Activated T-cell treated with anti-CD3 and anti-CD28 coated beads, Interleukin-2, amount 50 U/mL, for 24 hours (primary cell): ENCODE measurements around the gene KCNH2.
"Not testable (repeated sequence)": the region's sequence is repeated elsewhere in the genome, so short reads cannot be mapped to it uniquely, and the experiment has no call there.

Source experiments
- DNase-seq: peaks from one replicate; pipeline ENCODE4 v3.0.0-alpha.2; 2020
- H3K27ac Mint-ChIP-seq: 2 replicates; pipeline ENCODE4 v1.8.0; 2020; ENCODE audit warnings: mild to moderate bottlenecking, mixed read lengths
- H3K27me3 Mint-ChIP-seq: 2 replicates; pipeline ENCODE4 v1.8.0; 2020; ENCODE audit warnings: mixed read lengths
- H3K36me3 Mint-ChIP-seq: 2 replicates; pipeline ENCODE4 v1.8.0; 2020; ENCODE audit warnings: low read depth, mixed read lengths
- H3K4me1 Mint-ChIP-seq: 2 replicates; pipeline ENCODE4 v1.8.0; 2020; ENCODE audit warnings: low read depth, mixed read lengths
- H3K4me3 Mint-ChIP-seq: 2 replicates; pipeline ENCODE4 v1.8.0; 2020; ENCODE audit warnings: mild to moderate bottlenecking, moderate library complexity, mixed read lengths
- H3K9me3 Mint-ChIP-seq: 2 replicates; pipeline ENCODE4 v1.8.0; 2020; ENCODE audit warnings: mixed read lengths

KCNH2 gene

DNA sequence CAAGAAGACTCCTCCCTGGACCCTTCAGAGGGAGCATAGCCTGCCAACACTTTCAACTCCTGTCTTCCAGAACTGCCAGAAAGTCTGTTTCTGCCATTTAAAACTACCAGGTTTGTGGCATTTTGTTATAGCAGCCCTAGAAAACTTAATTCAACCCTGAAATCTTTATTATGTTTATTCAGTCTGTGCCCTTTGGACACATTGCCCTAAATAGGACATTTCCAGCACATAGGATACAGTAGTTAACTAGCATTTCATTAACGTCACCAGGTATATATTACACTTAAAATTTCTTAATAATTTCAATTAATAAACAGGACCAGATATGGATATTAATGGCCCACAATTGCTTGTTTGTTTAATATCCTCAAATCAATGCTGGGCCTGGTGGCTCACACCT lies 54.3 kb downstream of the KCNH2 start:
- no peak overlapping the region for H3K27ac Mint-ChIP-seq
- H3K9me3 Mint-ChIP-seq: no peaks in the 10 kb centered on the region
- no peak for DNase-seq
- H3K4me3 Mint-ChIP-seq: no peak overlapping the region
- H3K36me3 Mint-ChIP-seq: no peaks in the 10 kb centered on the region
- peaks cover 19% of the 10 kb centered on the region for H3K4me1 Mint-ChIP-seq
- H3K27me3 Mint-ChIP-seq: peaks cover 9% of the 10 kb centered on the region

DNA sequence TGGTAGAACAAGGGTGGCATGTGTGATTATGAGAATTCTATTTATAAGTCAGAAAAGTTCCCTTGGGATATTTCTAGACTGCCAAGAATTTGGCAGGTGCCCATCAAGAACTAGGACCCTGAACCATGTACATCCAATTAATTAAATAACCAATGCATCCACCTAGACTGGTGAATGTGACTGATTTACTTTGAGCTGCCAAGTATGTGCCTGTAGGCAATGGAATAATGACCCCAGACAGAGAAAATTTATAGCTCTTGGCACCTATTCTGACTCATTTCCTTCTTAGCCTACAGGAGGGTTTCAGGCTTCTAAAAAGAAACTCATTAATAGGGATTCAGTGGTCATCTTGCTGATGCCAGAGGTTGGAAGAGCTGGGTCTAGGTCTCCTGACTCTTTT lies 54.9 kb downstream of the KCNH2 start:
- H3K36me3 Mint-ChIP-seq: no peaks in the 10 kb centered on the region
- H3K4me3 Mint-ChIP-seq: no peak overlapping the region
- H3K27me3 Mint-ChIP-seq: peaks cover 10% of the 10 kb centered on the region
- peaks cover 19% of the 10 kb centered on the region for H3K4me1 Mint-ChIP-seq
- no peak overlapping the region for H3K27ac Mint-ChIP-seq
- H3K9me3 Mint-ChIP-seq: no peaks in the 10 kb centered on the region
- DNase-seq: no peak

GRCh38 chr7:150919160-150919559 lies 59.0 kb downstream of the KCNH2 start:
- DNase-seq: no peak
- Mint-ChIP-seq H3K4me3 (no peak overlapping the region), H3K27me3 (peaks cover 10% of the 10 kb centered on the region), H3K27ac (no peak overlapping the region), H3K9me3 (no peaks in the 10 kb centered on the region), H3K36me3 (no peaks in the 10 kb centered on the region), H3K4me1 (peaks cover 11% of the 10 kb centered on the region)

DNA sequence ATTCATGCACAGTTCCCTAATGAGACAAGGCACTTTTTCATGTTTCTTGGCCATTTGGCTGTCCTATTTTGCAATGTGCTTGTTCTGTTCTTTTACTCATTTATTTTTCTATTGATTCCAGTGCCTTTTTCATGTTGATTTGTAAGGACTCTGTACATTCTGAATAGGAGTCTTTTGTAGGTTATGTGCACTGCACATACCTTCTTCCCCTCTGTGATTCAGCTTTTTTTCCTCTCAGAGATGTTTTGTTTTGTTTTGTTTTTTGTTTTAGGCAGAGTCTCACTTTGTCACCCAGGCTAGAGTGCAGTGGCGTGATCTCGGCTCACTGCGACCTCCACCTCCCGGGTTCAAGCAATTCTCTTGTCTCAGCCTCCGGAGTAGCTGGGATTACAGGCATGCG lies 59.7 kb downstream of the KCNH2 start:
- Mint-ChIP-seq H3K36me3 (no peaks in the 10 kb centered on the region), H3K4me1 (peaks cover 6% of the 10 kb centered on the region), H3K27ac (no peak overlapping the region), H3K27me3 (peaks cover 10% of the 10 kb centered on the region), H3K9me3 (no peaks in the 10 kb centered on the region), H3K4me3 (no peak overlapping the region)
- DNase-seq: no peak

- DNase-seq: no peak
- Mint-ChIP-seq H3K36me3 (no peaks in the 10 kb centered on the region), H3K4me3 (no peak overlapping the region), H3K9me3 (no peaks in the 10 kb centered on the region), H3K27me3 (peaks cover 10% of the 10 kb centered on the region), H3K4me1 (peaks cover 2% of the 10 kb centered on the region), H3K27ac (no peak overlapping the region)
Observed at GRCh38 chr7:150917969-150918368, 60.2 kb downstream of the KCNH2 start.

DNA sequence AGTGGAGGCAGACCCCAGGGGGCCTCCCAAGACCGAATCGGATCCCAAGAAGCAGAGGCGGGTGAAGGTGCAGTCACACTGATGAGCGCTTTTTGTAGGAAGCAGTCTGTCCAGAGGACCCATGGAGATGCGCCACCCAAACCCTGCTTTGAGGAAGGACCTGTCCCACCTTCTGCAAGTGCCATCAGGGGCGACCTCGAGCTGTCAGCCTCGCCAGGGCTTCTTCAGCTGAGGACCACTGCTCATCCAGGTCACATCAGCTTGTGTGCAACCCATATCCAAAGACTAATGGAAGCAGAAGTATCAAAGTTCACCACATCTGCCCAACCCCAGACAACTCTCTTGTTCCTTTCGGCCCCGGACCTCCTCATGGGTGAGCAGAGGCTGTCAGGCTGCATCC lies 61.5 kb downstream of the KCNH2 start:
- no peak for DNase-seq
- Mint-ChIP-seq H3K27me3 (peaks cover 10% of the 10 kb centered on the region), H3K9me3 (no peaks in the 10 kb centered on the region)

GRCh38 chr7:150914966-150915365 lies 63.2 kb downstream of the KCNH2 start:
- DNase-seq: no peak
- Mint-ChIP-seq H3K27me3 (peaks cover 15% of the 10 kb centered on the region), H3K4me1 (no peaks in the 10 kb centered on the region), H3K4me3 (no peak overlapping the region), H3K9me3 (no peaks in the 10 kb centered on the region), H3K27ac (no peak overlapping the region), H3K36me3 (no peaks in the 10 kb centered on the region)

More for the DNA sequence above, 61.5 kb downstream of the KCNH2 start:
- no peaks in the 10 kb centered on the region for H3K4me1 Mint-ChIP-seq
- H3K36me3 Mint-ChIP-seq: no peaks in the 10 kb centered on the region
- no peak overlapping the region for H3K27ac Mint-ChIP-seq
- no peak overlapping the region for H3K4me3 Mint-ChIP-seq

DNA sequence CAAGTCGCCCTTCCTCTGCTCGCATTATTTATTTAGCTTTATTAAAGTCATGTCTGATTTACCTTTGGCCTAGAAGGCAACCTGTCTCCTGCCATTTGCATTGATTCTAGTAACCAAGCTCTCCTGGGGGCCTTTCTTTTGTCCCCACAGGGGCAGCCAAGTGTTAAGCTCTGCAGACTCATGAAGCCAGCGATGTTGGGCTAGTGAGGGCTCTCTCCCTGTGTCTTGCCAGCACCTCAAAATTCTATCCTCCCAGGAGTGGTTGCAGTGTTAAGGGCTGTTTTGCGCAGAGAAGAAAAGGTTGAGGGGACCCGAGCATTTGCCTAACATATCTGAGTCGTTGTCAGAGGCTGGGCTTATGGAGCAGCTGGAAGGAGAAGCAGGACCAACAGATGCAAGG lies 63.9 kb downstream of the KCNH2 start:
- no peaks in the 10 kb centered on the region for H3K36me3 Mint-ChIP-seq
- H3K9me3 Mint-ChIP-seq: no peaks in the 10 kb centered on the region
- no peak overlapping the region for H3K4me3 Mint-ChIP-seq
- H3K27me3 Mint-ChIP-seq: peaks cover 11% of the 10 kb centered on the region
- DNase-seq: no peak
- H3K4me1 Mint-ChIP-seq: peaks cover 3% of the 10 kb centered on the region
- H3K27ac Mint-ChIP-seq: no peak overlapping the region

DNA sequence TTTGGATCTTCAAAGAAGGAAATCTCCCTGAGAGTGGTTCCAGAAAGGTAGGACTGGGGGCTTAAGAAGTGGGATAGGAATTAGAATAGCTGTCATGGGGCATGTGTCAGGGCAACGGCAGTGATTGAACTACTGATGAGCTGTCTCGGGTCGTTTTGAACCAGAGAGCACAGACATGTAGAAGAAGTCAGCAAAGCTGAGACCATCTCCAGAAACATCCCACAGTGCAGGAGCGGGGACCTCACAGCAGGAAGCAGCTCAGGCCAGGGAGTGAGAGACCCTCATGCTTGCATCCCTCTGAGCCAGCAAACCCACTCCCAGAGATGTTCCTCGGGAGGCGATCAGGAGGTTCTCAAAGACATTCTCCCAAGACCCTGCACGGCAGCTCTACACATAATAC lies 65.7 kb downstream of the KCNH2 start:
- Mint-ChIP-seq H3K4me1 (peaks cover 7% of the 10 kb centered on the region), H3K27ac (no peak overlapping the region), H3K9me3 (no peaks in the 10 kb centered on the region), H3K27me3 (peaks cover 5% of the 10 kb centered on the region), H3K4me3 (no peak overlapping the region), H3K36me3 (no peaks in the 10 kb centered on the region)
- DNase-seq: no peak

- Mint-ChIP-seq H3K9me3 (no peaks in the 10 kb centered on the region), H3K27me3 (peaks cover 5% of the 10 kb centered on the region), H3K36me3 (no peaks in the 10 kb centered on the region), H3K27ac (no peak overlapping the region), H3K4me1 (peaks cover 7% of the 10 kb centered on the region), H3K4me3 (no peak overlapping the region)
- DNase-seq: no peak
Observed at GRCh38 chr7:150911590-150912267, 66.4 kb downstream of the KCNH2 start.

- no peak overlapping the region for H3K27ac Mint-ChIP-seq
- H3K9me3 Mint-ChIP-seq: no peaks in the 10 kb centered on the region
- peaks cover 5% of the 10 kb centered on the region for H3K27me3 Mint-ChIP-seq
Observed at GRCh38 chr7:150910996-150911422, 67.1 kb downstream of the KCNH2 start.

DNA sequence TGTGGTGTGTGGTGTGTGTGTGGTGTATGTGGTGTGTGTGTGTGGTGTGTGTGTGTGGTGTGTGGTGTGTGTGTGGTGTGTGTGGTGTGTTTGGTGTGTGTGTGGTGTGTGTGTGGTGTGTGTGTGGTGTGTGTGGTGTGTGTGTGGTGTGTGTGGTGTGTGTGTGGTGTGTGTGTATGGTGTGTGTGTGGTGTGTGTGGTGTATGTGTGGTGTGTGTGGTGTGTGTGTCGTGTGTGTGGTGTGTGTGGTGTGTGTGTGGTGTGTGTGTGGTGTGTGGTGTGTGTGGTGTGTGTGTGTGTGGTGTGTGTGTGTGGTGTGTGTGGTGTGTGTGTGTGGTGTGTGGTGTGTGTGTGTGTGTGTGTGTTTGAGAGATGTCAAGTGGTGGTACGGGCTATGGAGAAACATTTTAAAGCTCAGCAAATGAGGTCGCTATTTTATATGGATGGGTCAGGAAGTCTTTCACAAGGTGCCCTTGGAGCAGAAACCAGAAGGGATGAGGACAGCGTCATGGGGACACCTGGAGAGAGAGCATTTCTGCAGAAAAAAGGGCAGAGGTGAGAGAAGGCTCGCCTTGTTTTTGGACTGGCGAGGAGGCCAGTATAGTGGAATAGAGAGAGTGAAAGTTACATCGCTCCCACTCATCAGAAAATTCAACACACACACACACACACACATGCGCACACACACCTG lies 67.7 kb downstream of the KCNH2 start:
- not testable (repeated sequence) for H3K27me3 Mint-ChIP-seq, DNase-seq, H3K27ac Mint-ChIP-seq, H3K4me3 Mint-ChIP-seq, H3K9me3 Mint-ChIP-seq, H3K36me3 Mint-ChIP-seq, H3K4me1 Mint-ChIP-seq

More at GRCh38 chr7:150910996-150911422, 67.1 kb downstream of the KCNH2 start:
- Mint-ChIP-seq H3K36me3 (no peaks in the 10 kb centered on the region), H3K4me3 (no peak overlapping the region), H3K4me1 (peaks cover 7% of the 10 kb centered on the region)
- DNase-seq: no peak

GRCh38 chr7:150909200-150909995 lies 68.7 kb downstream of the KCNH2 start:
- no peaks in the 10 kb centered on the region for H3K36me3 Mint-ChIP-seq
- H3K27ac Mint-ChIP-seq: no peak overlapping the region
- H3K27me3 Mint-ChIP-seq: peaks cover 8% of the 10 kb centered on the region
- H3K4me1 Mint-ChIP-seq: peaks cover 7% of the 10 kb centered on the region
- no peak for DNase-seq
- H3K9me3 Mint-ChIP-seq: no peaks in the 10 kb centered on the region
- no peak overlapping the region for H3K4me3 Mint-ChIP-seq

DNA sequence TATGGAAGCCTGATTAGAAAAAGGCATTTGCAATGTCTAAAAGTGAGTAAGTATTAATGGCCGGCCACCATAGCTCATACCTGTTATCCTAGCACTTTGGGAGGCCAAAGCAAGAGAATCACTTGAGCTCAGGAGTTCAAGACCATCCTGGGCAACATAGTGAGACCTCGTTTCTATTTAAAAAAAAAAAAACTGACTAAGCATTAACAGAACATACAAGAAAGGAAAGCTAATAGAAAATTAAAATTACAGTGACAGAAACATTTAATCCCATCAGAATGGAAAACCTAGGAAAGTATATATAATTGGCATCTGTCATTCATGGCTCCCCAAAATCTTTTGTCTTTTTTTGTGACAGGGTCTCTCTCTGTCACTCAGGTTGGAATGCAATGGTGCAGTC lies 69.9 kb downstream of the KCNH2 start:
- peaks cover 13% of the 10 kb centered on the region for H3K4me1 Mint-ChIP-seq
- no peaks in the 10 kb centered on the region for H3K36me3 Mint-ChIP-seq
- no peak overlapping the region for H3K4me3 Mint-ChIP-seq
- no peak overlapping the region for H3K27ac Mint-ChIP-seq
- no peak for DNase-seq
- peaks cover 18% of the 10 kb centered on the region for H3K27me3 Mint-ChIP-seq
- no peaks in the 10 kb centered on the region for H3K9me3 Mint-ChIP-seq
